ENCODE data around the gene SLC35F6. TPM values are rescaled to one million over a fixed set of nuclear protein-coding genes. Genes with fewer than 3 reads are reported as not detected.
"Not testable (repeated sequence)": the region's sequence is repeated elsewhere in the genome, so short reads cannot be mapped to it uniquely, and the experiment has no call there.

Gene SLC35F6
- total RNA-seq, 1 donor from 2014 or later = 12.4 TPM

DNA sequence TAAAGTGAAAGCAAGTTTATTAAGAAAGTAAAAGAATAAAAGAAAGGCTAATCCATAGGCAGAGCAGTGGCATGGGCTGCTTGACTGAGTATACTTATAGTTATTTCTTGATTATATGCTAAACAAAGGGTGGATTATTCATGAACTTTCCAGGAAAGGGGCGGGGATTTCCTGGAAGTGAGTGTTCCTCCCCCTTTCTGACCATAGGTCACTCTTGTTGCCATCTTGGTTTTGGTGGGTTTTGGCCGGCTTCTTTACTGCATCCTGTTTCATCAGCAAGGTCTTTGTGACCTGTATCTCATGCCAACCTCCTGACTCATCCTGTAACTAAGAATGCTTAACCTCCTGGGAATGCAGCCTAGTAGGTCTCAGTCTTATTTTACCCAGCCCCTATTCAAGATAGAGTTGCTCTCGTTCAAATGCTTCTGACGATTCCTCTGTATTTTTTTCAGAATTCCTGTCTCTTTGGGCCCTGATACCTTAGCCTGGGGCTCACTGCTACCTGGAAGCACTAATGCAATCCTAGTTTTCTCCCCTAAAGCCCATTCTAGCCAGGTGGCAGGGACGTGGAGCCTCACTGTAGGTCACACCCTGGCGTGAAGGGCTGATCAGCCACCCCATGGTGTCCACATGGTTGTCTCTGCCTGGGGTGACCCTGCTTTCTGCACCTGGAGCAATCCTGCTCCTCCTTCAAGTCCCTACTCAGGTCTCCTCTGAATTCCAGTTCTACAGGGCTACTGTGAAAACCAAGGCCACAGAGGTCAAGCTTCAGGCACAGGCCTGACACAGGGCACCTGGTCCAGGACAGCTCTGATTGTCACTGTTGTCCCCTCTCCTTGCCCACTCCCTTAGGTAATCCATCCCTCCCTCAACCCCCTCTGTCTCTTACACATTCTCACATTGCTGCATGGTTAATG lies 6.0 kb upstream of the SLC35F6 start:
- DNase-seq = no peak

GRCh38 chr2:26758790-26759321 lies 5.2 kb upstream of the SLC35F6 start:
- DNase-seq = no peak

GRCh38 chr2:26759845-26760244 lies 4.2 kb upstream of the SLC35F6 start:
- DNase-seq = no peak

GRCh38 chr2:26760991-26761390 lies 3.1 kb upstream of the SLC35F6 start:
- not testable (repeated sequence) for DNase-seq

GRCh38 chr2:26763019-26763418 lies 1.1 kb upstream of the SLC35F6 start:
- DNase-seq = no peak

- DNase-seq = no peak
These were observed 822 bp downstream of the SLC35F6 start for GRCh38 chr2:26764906-26765305.

DNA sequence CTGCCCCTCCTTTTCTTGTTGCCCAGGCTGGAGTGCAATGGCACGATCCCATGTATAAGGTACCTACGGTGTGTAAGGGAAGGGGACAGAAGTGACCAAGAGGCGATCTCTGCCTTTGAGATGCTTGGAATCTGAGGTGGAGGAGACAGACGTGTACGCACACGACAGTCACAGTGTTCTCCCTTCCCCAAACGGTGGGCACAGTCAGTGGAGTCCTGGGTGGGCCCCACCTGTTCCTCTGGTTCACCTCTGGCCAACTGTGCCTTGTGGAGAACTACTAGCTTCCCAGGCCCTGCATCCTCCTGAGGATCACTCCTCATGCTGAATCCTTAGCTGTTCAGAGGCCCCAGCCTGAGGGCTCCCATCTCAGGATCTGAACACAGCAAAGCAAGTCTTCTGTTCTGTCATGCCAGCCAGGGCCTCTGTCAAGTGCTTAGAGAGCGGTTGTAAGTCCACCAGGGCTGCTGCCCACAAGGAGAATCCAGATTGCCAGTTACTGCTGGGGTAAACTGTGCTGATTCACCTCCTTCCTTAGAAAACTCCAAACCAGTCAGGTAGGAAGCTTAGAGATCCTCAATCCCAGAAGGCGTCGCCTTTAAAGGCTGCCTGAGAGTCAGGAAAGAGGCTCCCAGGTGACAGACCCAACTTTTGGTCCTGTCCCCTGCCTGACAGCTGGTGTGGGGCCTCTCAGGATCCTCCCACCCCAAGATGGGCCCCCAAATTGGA lies 1.6 kb downstream of the SLC35F6 start:
- DNase-seq = no peak

GRCh38 chr2:26767129-26767528 lies 3.0 kb downstream of the SLC35F6 start:
- DNase-seq = no peak

DNA sequence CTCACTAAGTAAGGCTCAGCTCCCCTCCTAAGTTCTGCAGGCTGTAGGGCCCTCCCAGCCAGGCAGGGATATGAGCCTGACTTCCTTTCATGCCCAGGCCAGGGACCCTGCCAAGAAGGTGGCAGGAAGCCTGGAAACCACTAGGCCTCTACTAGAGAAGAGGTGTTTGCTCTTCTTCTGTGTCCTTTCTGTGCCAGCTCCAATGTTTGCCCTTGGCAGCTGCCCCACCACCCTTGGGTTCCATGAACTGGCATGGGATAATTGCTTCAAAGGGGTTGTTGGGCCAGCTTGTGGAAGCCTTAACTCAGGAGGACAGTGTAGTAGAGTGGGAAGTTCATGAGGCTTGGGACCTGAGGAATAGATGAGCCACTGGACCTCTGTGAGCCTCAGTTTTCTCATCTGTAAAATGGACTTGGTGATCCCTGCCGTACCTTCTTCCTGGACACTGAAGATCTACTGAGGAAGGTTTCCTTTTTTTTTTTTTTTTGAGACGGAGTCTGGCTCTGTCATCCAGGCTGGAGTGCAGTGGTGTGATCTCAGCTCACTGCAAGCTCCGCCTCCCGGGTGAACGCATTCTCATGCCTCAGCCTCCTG lies 3.9 kb downstream of the SLC35F6 start:
- DNase-seq = no peak

- no peak for DNase-seq
These were observed 4.6 kb downstream of the SLC35F6 start for GRCh38 chr2:26768759-26769088.

DNA sequence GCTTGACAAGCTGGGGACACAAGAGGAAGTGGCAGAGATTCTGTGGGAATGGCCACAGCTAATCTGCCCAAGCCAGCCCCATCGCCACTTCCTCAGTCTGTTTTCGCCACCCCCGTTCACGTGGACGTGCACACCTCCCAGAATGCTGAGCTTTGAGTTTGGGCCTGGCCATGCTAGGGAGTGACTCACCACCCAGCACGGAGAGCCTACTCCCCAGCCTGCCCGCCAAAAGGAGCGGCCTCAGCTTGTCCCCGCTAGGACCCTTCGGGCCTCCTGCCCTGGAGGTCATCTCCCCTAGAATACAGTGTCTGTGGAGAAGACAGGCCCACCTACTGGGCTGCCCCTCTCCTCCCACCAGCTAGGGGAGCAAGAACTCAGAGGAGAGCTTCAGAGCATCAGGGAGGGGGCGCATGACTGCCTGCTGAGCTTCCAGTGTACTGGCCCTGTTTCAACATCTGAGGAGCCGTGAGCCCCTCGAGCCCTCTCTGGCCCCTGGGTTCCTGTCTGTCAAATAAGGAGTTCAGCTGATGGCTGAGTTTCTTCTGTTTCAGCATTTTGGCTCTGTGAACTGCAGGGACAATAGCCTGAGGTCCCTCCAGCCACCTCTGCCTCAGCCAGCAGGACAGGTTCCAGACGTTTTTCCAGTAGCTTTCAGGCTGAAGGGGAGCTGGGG lies 5.1 kb downstream of the SLC35F6 start:
- peak; percentile 6 for DNase-seq

DNA sequence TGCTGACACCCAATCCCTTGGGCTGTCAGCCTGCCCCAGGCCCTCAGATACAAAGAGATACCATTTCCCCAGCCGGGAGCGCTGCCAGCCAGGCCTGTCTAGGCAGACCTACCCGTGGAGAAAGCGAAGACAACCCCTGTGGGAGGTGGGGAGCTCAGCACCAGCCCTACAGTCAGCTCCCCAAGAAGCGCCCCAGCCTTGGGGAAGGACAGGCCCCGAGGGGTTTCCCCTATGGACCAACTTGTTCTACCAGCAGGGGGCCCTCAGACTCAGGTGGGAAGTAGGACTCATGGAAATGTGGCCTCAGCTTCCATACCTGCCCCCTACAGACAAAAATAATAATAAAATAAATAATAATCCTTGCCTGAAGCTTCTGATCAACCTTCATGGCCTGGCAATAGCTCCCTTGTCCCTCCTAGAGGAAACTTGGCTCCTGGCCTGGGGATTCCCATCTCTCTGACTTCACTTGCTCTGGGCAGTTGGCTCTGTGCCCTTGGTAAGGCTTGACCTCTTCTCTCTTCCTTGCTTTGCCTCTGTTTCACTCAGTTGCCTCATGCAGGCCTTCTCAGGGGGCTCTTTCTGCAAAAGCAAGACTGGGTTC lies 7.0 kb downstream of the SLC35F6 start:
- no peak for DNase-seq

DNA sequence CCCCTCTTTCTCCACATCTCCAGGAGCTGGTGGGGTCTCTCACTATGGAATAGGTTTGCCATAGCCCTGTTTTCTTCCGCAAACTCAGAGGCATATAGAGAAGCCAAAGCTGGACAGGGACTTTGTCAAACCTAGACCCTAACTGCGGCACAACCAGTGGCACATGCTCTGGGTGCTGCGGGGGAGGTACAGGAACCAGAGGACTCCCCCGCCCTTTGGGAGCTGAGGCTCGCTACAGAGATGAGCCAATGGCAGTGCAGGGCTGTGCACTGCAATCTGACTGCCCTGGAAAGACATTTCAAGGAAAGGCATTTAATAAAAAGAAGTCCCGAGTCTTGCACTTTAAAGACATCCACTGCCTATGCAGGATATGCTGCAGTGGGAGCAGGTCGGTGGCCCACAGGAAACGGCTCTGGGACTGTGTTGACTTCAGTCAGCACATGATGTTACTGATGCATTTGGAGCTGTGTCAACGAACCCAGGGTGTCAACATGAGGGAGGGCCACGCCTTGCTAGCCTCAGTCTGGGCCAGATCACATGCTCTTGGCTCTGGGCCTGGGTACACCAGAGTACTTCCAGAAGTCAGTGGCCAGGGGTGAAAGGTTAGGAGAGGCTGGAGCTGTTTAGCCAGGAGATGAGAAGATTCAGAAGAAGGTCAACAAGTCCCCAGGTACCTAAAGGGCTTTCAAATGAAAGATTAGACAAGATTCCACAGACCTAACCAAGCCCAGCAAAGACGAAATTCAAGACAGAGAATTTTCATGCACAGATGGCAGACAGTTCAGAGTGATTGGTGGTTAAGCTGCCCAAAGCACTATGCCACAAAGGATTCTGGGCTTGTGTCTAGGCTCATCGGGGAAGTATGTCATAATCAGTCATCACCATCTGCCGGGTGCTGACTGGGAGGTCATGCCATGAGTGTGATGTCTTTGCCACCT lies 8.2 kb downstream of the SLC35F6 start:
- DNase-seq = no peak

GRCh38 chr2:26776195-26776800 lies 12.2 kb downstream of the SLC35F6 start:
- DNase-seq = no peak

DNA sequence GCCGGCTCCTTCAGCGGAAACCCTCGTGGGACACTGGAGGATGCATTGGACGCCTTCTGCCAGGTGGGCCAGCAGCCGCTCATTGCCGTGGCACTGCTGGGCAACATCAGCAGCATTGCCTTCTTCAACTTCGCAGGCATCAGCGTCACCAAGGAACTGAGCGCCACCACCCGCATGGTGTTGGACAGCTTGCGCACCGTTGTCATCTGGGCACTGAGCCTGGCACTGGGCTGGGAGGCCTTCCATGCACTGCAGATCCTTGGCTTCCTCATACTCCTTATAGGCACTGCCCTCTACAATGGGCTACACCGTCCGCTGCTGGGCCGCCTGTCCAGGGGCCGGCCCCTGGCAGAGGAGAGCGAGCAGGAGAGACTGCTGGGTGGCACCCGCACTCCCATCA lies 14.0 kb downstream of the SLC35F6 start:
- no peak for DNase-seq

GRCh38 chr2:26778507-26778906 lies 14.4 kb downstream of the SLC35F6 start:
- DNase-seq = no peak

GRCh38 chr2:26780203-26780760 lies 16.2 kb downstream of the SLC35F6 start:
- DNase-seq = no peak

DNA sequence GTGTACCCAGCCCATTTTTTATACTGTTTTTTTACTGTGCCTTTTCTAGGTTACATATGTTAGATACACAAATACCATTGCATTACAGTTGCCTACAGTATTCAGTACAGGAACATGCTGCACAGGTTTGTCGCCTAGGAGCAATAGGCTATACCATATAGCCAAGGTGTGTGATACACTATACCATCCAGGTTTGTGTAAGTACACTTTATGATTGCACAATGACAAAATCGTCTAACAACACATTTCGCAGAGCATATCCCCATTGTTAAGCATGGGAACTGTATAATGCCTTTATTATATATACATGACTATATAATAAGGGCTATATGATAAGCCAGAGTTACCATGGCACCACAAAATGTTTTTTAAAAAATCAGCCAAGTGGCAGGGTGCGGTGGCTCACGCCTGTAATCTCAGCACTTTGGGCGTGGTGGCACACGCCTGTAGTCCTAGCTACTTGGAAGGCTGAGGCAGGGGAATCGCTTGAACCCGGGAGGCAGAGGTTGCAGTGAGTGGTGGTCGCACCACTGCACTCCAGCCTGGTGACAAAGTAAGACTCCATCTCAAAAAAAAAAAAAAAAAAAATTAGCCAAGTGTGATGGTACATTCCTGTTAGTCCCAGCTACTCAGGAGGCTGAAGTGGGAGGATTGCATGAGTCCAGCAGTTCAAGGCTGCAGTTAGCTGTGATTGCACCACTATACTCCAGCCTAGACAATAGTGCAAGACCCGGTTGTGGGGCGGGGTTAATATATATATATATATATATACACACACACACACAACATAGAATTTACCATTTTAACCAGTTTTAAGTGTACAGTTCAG lies 19.0 kb downstream of the SLC35F6 start:
- DNase-seq = no peak
